Stimulated activated CD8-positive, alpha-beta memory T cell treated with anti-CD3 and anti-CD28 coated beads, Interleukin-15, amount 100 ng/mL, for 48 hours (primary cell): ENCODE measurements around the gene VDR.

ENCODE experiments used
- DNase-seq, 2 donors: peaks; one replicate each; pipeline ENCODE4 v3.0.0-alpha.2; 2020; ENCODE audit warnings: low read depth in 2 of 2

VDR gene

GRCh38 chr12:47868552-47869031, 36.2 kb downstream of the VDR start:
- DNase-seq = no peak

GRCh38 chr12:47868041-47868440, 36.8 kb downstream of the VDR start:
- DNase-seq = no peak

DNA sequence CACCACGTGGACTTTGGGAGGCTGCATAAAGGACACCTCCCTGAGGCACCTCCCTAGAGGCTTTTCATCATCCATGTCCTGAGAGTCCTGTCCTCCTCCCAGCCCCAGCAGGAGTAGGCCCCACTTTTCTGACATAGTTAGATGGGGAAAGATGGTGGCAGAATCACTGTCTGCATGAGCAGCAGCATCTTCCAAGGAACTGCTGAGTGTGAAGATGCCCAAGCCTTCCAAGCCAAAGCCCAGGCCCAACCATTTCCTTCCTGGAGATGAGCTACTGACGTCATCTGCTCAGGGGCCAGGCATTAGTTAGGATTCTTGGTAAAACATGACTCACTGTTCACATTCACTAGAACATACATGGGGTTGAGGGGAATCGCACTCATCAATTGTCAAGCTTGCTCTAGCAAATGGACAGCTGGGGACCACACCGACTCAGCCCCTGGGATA, 37.3 kb downstream of the VDR start:
- peak; percentile 56 to 68 for DNase-seq

- no peak for DNase-seq
These were observed 40.1 kb downstream of the VDR start for GRCh38 chr12:47864646-47865235.

DNA sequence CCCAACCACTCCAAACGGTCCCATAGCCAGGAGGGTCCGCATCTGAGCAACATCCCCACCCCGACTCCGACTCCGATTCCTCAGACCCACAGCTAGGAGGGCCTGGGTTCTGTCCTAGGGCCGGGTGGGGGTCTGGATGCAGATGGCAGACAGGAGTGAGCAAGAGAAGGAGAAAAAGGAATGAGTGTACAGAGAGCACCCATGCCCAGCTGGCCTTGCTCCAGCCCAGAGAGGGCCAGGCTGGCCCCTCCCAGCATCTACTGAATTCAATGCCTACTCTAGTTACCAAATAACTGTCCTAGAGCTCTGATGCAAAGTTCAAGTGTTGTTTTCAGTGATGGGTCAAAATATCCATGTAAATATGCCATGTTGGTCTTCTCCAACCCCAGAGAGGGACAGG, 40.8 kb downstream of the VDR start:
- DNase-seq = no peak

DNA sequence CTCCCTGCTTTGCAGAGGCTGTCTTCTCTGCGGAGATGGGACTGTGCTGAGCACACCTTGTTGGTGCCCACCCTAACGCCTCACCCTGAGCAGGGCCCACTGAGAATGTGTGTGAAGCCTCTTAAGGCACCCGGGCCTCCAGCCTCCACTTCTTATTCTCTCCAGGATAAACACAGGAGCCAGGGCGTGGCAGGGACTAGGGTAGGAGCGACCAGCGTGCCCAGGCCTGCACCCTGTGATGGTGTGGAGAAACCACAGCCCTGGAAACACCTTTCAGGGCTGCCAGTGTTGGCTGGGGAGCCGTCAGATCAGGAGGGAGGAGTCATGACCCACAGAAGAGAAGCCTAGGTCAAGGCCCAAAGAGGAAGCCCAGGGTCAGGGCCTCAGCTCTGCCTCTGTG, 41.3 kb downstream of the VDR start:
- DNase-seq = no peak

DNA sequence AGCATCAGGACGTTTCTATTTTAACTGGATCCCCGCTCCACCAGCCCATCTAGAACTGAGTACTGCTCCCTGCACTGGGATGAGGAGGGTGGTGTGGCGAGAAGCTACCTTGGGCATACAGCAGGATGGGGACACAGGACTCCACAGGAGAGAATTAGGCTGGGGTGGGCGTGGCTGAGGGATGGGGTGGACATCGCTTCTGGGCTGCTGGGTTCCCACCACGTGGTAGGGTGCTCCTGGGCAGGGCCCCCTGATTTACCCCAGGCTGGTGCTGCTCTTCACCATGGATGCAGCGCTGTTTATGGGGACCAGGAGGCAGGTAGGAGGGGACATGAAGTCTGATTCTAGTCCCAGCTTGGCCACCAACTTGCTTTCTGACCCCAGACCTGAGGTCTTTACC, 41.9 kb downstream of the VDR start:
- no peak for DNase-seq

DNA sequence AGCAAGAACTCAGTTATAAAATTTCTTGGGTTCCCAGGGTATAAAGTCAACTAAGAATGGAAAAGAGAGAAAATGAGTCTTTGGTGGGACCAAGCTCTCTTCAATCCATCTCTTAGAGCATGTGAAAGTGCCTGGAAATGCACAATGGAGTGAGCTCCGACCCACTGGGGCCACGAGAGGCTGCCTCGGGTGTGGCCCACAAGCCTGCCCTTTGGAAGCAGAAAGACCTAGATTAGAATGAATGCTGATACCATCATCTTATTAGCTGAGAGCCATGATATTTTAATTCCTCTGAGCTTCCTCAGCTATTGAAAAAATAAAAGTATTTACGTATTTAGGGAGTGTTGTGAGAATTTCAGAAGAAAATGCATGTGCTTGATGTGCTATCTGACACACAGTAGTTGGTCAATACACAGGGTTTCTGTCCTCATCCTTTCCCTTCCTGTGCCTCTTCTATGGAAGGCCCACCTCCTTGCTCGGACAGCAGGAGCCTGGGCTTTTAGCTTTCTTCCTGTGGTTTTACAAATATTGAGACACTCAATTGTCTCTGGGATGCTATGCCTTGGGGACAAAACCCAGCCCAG, 42.5 kb downstream of the VDR start:
- DNase-seq = no peak

GRCh38 chr12:47860873-47861272, 43.9 kb downstream of the VDR start:
- DNase-seq = no peak

DNA sequence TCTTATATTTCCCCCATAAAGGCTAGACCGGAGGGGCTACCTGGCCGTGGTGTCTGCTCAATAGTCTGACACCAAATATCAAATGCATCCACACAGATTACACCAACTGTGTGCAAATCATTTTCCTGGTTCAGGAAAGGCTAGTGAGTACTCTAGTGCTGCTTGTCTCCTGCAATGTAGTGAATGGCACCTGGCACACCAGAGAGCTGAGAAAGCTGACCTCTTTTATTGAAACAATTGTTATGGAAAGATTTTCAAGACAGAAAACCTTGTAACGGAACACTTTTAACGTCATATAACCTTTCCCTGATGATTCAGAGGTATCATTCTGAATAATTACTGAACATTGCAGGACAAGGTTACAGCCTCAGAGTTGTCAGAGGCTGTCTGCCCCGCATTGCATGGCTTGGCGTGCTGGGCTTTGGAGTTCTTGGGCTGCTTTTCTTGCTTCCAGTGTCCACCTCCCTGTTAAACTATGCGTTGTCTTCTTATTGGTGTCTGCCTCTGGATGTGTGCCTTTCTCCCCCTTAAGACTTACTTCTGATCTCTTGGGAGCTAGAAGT, 44.4 kb downstream of the VDR start:
- no peak for DNase-seq

- no peak for DNase-seq
These were observed 46.1 kb downstream of the VDR start for GRCh38 chr12:47858511-47859266.

DNA sequence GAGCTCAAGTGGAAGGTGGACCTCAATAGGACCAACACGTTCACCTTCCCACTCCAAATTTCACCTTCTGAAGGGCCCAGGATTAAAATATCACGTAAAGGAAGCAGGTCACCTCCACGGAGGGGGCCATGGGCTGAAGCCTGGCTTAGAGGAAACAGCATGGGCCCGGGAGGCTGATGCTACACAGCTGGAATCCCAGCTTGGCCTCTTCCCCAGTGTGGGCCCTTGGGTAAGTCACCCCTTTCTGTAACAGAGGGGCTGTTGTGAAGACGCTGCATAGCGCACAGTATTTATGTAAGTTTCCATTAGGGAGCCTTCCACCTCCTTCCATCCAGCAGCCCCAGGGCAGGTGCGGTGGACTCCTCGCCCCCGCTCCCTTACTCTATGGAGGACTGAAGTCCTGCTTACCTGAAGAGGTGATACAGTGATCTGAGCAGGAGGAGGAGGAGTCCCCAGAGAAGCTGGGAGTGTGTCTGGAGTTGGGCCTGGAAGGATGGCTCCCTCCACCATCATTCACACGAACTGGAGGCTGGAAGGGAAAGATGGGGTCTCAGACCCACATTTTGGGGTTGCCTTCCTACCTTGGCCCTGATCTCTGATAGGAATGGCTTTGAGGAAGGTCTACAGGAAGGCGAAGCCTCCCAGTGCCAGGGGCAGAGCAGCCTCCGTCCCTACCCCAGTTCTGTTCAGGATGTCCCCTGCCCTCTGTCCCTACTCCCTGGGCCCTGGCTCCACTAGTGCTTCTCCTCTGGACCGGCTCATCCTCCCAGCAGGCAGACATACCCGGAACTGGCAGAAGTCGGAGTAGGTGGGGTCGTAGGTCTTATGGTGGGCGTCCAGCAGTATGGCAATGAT, 47.8 kb downstream of the VDR start:
- DNase-seq = no peak

GRCh38 chr12:47856094-47856493, 48.7 kb downstream of the VDR start:
- no peak for DNase-seq

DNA sequence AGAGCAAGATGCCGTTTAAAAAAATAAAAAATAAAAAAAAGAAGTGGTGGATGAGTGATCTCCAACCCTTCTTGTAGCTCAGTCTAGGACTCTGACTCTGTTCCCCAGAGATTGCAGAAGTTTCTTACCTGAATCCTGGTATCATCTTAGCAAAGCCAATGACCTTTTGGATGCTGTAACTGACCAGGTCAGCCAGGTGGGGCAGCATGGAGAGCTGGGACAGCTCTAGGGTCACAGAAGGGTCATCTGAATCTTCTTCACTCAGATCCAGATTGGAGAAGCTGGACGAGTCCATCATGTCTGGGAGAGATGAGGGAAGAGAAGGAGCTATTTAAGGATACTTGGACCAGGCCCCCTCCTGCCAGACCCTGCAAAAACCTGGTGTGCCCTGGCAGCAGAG, 49.3 kb downstream of the VDR start:
- no peak for DNase-seq

GRCh38 chr12:47854531-47854930, 50.3 kb downstream of the VDR start:
- no peak for DNase-seq

DNA sequence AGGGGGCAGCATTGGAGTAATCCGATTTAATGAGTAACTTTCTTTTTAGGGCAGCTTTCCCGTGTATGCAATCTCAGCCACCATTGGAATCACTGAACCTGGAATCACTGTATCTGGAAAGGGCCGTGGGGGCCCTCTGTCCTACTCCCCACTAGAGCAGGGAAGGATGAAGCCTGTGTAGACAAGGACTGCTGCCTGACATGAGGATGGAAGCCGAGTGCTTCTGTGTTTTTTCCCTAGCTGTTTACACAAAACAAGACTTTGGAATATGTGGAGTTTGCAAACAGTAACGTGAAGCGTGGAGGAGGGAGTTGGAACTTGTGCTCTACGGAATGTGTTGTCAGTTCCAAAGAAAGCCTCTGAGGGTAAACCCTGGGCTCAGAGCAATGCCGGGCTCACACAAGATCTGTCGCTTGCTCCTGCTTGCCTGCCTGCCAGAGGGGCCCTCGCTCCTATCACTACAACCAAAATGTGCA, 52.7 kb downstream of the VDR start:
- no peak for DNase-seq

GRCh38 chr12:47851303-47851952, 53.4 kb downstream of the VDR start:
- no peak for DNase-seq

DNA sequence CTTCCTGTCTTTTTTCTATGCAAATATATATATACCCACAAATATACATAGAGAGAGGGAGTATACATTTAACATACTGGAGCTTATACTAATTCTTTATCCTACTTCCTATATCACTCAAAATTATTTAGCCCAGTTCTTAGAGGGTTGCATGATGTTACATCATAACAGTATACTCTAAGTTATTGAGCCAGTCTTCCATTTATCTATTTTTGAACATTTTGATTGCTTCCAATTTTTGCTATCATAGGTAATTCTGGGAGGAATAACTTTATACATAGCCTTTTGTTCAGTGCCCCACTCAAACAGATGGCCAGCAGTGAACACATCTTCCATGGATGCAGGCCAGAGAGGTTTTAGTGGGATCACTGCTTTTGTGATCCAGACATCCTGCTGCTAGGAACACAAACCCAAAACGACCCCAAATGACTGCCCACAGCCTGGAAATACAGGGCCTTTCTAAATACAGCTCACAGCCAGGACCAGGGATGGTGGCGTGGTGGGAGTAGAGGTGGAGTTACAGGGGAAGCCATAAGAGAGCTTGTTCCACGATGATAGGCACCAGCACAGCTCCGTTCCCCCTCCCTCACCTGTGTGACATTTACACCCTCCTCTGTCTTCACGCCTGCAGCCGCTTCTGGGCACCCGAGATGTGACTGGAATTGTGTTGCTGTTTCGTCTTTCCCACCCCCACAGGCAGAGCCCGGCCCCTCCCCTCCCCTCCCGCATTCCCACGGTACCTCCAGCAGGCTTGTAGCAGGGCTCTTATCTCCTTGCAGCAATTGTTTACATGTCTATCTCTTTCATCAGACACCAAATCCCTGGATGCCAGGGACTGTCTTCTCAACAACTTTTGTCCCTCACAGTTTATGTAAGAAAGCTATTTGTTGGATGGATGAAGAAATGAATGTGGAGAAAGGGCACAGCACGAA, 54.4 kb downstream of the VDR start:
- no peak for DNase-seq

DNA sequence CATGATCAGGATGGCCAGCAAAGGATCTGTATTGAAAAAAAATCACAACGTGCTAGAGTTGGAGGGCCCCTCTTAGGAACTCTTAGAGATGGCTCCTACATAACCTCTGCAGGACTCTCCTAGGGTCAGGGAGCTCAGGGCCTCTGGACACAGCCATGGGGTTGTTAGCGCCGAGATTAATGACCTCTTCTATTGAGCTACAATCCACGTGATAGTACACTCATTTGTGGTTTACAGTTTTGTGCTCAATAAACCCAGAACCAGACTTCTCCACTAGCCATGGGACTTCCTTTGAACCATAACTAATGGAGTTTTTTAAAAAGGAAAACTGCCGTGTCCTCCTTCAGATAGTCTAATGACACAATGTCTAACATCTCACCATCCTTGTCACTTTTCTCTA, 55.5 kb downstream of the VDR start:
- DNase-seq = no peak

DNA sequence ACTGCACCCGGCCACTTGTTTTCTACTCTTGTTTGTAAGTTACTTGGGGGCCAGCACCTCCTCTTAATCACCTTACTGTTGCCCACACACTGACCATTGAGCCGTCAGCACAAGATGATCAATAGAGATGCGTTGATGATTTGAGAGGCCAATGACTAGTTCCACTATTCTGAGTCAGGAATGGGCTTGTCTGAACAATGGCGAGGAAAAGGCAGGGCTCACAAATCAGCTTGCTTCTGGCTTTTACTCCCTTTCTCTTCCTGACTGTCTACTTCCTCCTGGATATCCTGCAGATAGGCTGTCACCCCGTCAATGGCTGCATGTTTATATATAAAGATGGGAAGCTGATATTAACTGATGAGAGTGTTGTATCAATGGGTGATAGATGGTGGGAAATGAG, 55.9 kb downstream of the VDR start:
- DNase-seq = no peak
